Measurements from ENCODE around the gene FDPS. TPM values are rescaled to one million over a fixed set of nuclear protein-coding genes. Genes with fewer than 3 reads are reported as not detected.

FDPS gene
- total RNA-seq, 1 donor from 2014 or later = 397 TPM

Other genes with a start within 250 kb of the FDPS start
- 13.5 and 15.1 TPM in 2 replicates for gene EFNA4, start 245.1 kb upstream of the FDPS start, total RNA-seq
- 0.79 and 1.3 TPM in 2 replicates for gene EFNA3, start 230.0 kb upstream of the FDPS start, total RNA-seq
- 127 and 129 TPM in 2 replicates for gene EFNA1, start 181.0 kb upstream of the FDPS start, total RNA-seq
- 36.9 and 41.8 TPM in 2 replicates for gene SLC50A1, start 173.0 kb upstream of the FDPS start, total RNA-seq
- 25.5 and 34.9 TPM in 2 replicates for gene DPM3, start 168.3 kb upstream of the FDPS start, total RNA-seq
- 169 and 232 TPM in 2 replicates for gene KRTCAP2, start 135.6 kb upstream of the FDPS start, total RNA-seq
- gene TRIM46, start 135.0 kb upstream of the FDPS start, total RNA-seq = 1.2 and 2.4 TPM in 2 replicates
- 7.9 and 9.2 TPM in 2 replicates for gene THBS3, start 101.0 kb upstream of the FDPS start, total RNA-seq
- gene MTX1, start 100.2 kb upstream of the FDPS start, total RNA-seq = 28.8 and 31.6 TPM in 2 replicates
- 2.4 and 3.0 TPM in 2 replicates for gene ENTREP3, start 53.4 kb upstream of the FDPS start, total RNA-seq
- 24.8 and 34.1 TPM in 2 replicates for gene SCAMP3, start 46.5 kb upstream of the FDPS start, total RNA-seq
- gene CLK2, start 35.4 kb upstream of the FDPS start, total RNA-seq = 12.2 and 24.0 TPM in 2 replicates
- 0.44 and 0.60 TPM in 2 replicates for gene HCN3, start 31.4 kb upstream of the FDPS start, total RNA-seq
- gene PKLR, start 7.4 kb upstream of the FDPS start, total RNA-seq = under 0.01 TPM in 1 of 2 replicates, not detected in the other
- 7.2 and 9.3 TPM in 2 replicates for gene RUSC1, start 12.0 kb downstream of the FDPS start, total RNA-seq